WERI-Rb-1 (cell line): Measurements from ENCODE around the gene SNX5.
"Not testable (repeated sequence)": the region's sequence is repeated elsewhere in the genome, so short reads cannot be mapped to it uniquely, and the experiment has no call there.

Experiments used
- DNase-seq: peaks from one replicate; pipeline ENCODE4 v3.0.0-alpha.2; 2020
- H3K27ac ChIP-seq: fragments of 250-450 bp; sonication (Bioruptor Pico); 2 replicates; pipeline ENCODE4 v1.5.1; 2020; ENCODE audit warnings: mild to moderate bottlenecking, moderate library complexity
- H3K27me3 ChIP-seq: fragments of 250-450 bp; sonication (Bioruptor Pico); 2 replicates; pipeline ENCODE4 v1.5.1; 2021; ENCODE audit warnings: mild to moderate bottlenecking, low read depth, moderate library complexity; ENCODE audit not compliant: insufficient read depth, severe bottlenecking
- H3K36me3 ChIP-seq: fragments of 250-450 bp; sonication (Bioruptor Pico); 2 replicates; pipeline ENCODE4 v1.5.1; 2020; ENCODE audit warnings: mild to moderate bottlenecking, moderate library complexity
- H3K4me3 ChIP-seq: 2 replicates; pipeline ENCODE4 v1.5.1; 2011; ENCODE audit warnings: low read depth, mild to moderate bottlenecking, control low read depth, low read length
- H3K9me3 ChIP-seq: fragments of 250-450 bp; sonication (Bioruptor Pico); 2 replicates; pipeline ENCODE4 v1.5.1; 2021; ENCODE audit warnings: mild to moderate bottlenecking, moderate library complexity; ENCODE audit not compliant: severe bottlenecking
- CTCF ChIP-seq: IDR thresholded peaks from 2 replicates; pipeline ENCODE4 v1.5.1; 2011; ENCODE audit warnings: low read depth, mild to moderate bottlenecking, control low read depth, inconsistent platforms, low read length

Gene SNX5

GRCh38 chr20:17960927-17961586, 7.5 kb downstream of the SNX5 start:
- Histone ChIP-seq H3K9me3 (no peaks in the 10 kb centered on the region), H3K36me3 (peaks cover 37% of the 10 kb centered on the region), H3K27ac (no peak overlapping the region), H3K4me3 (no peak overlapping the region), H3K27me3 (no peaks in the 10 kb centered on the region)
- no peak for DNase-seq
- TF ChIP-seq CTCF: no peak

- not testable (repeated sequence) for H3K27ac ChIP-seq, H3K4me3 ChIP-seq, H3K27me3 ChIP-seq, DNase-seq, H3K9me3 ChIP-seq
- peaks cover 38% of the 10 kb centered on the region for H3K36me3 ChIP-seq
Observed at GRCh38 chr20:17960400-17960885, 8.2 kb downstream of the SNX5 start.

GRCh38 chr20:17959257-17959627, 9.4 kb downstream of the SNX5 start:
- no peaks in the 10 kb centered on the region for H3K27me3 ChIP-seq
- H3K27ac ChIP-seq: no peak overlapping the region
- no peak for DNase-seq
- TF ChIP-seq CTCF: no peak
- no peaks in the 10 kb centered on the region for H3K9me3 ChIP-seq
- H3K4me3 ChIP-seq: no peak overlapping the region
- H3K36me3 ChIP-seq: peaks cover 42% of the 10 kb centered on the region

- Histone ChIP-seq H3K4me3 (no peak overlapping the region), H3K9me3 (no peaks in the 10 kb centered on the region), H3K27me3 (no peaks in the 10 kb centered on the region), H3K27ac (no peak overlapping the region), H3K36me3 (peaks cover 42% of the 10 kb centered on the region)
- no peak for TF ChIP-seq CTCF
- no peak for DNase-seq
Observed at GRCh38 chr20:17958373-17959256, 10.0 kb downstream of the SNX5 start.

- Histone ChIP-seq H3K9me3 (no peaks in the 10 kb centered on the region), H3K36me3 (peaks cover 46% of the 10 kb centered on the region), H3K27ac (no peak overlapping the region), H3K4me3 (no peak overlapping the region), H3K27me3 (no peaks in the 10 kb centered on the region)
- no peak for TF ChIP-seq CTCF
- no peak for DNase-seq
Observed at GRCh38 chr20:17957505-17958363, 10.9 kb downstream of the SNX5 start.
